T-helper 1 cell treated with Interleukin-12 subunit alpha and Interleukin-12 subunit beta and Interleukin-4 antibody, amounts not matched to agents 30 ng/mL and 1 ng/mL, for 36 hours (primary cell): ENCODE data around the gene ESAM. TPM values are rescaled to one million over a fixed set of nuclear protein-coding genes. Genes with fewer than 3 reads are reported as not detected.
"Not testable (repeated sequence)": the region's sequence is repeated elsewhere in the genome, so short reads cannot be mapped to it uniquely, and the experiment has no call there.

Experiments
- intact Hi-C: fragments of 100-400 bp; cut with micrococcal nuclease; formaldehyde crosslinking; loops from one replicate; pipeline ENCODE4 v1.15.1; 2024
- total RNA-seq: library from RNA; stranded (reverse); gene quantifications from 2 replicates; pipeline ENCODE4 v1.2.3, GENCODE V29; 2022

The ESAM gene
- total RNA-seq, 1 donor from 2014 or later: 0.47 TPM

- intact Hi-C loops: no loop called here
Measured at GRCh38 chr11:124778281-124778680, 16.2 kb upstream of the ESAM start.

- intact Hi-C loops: no loop called here
Measured at GRCh38 chr11:124776865-124777645, 15.0 kb upstream of the ESAM start.

- intact Hi-C loops: not testable (repeated sequence)
Measured at GRCh38 chr11:124770959-124771358, 8.9 kb upstream of the ESAM start.

GRCh38 chr11:124769806-124770774, 8.0 kb upstream of the ESAM start:
- intact Hi-C loops: no loop called here

GRCh38 chr11:124768914-124769313, 6.8 kb upstream of the ESAM start:
- intact Hi-C loops: no loop called here

GRCh38 chr11:124766156-124766555, 4.1 kb upstream of the ESAM start:
- intact Hi-C loops: no loop called here

GRCh38 chr11:124763156-124763947, 1.3 kb upstream of the ESAM start:
- intact Hi-C loops: loop anchor here (1.0 to 5.0 kb wide), 12 partner anchors 17 to 348 kb away; partner anchors contain the start of genes CCDC15, MSANTD2, SIAE and SPA17

- intact Hi-C loops: loop anchor here (1.0 to 5.0 kb wide), 12 partner anchors 16 to 349 kb away; partner anchors contain the start of genes CCDC15, MSANTD2, SIAE and SPA17
Measured at GRCh38 chr11:124762624-124763155, 600 bp upstream of the ESAM start.

- intact Hi-C loops: loop anchor here (2.0 to 5.0 kb wide), 3 partner anchors 115 to 191 kb away; partner anchors contain the start of genes CCDC15 and TBRG1
Measured at GRCh38 chr11:124761301-124762104, 587 bp downstream of the ESAM start.

- intact Hi-C loops: loop anchor here (5.0 kb wide), 1 partner anchor 191 kb away; the partner anchor contains the start of gene CCDC15
Measured at GRCh38 chr11:124760806-124761205, 1.3 kb downstream of the ESAM start.

GRCh38 chr11:124760205-124760652, 1.9 kb downstream of the ESAM start:
- intact Hi-C loops: loop anchor here (5.0 kb wide), 1 partner anchor 192 kb away; the partner anchor contains the start of gene CCDC15

GRCh38 chr11:124759266-124760204, 2.6 kb downstream of the ESAM start:
- intact Hi-C loops: loop anchor here (5.0 kb wide), 1 partner anchor 193 kb away; the partner anchor contains the start of gene CCDC15

- intact Hi-C loops: loop anchor here (1.0 kb wide), 2 partner anchors 12 to 79 kb away; no protein-coding TSS in a partner anchor
Measured at GRCh38 chr11:124758355-124759265, 3.5 kb downstream of the ESAM start.

- intact Hi-C loops: no loop called here
Measured at GRCh38 chr11:124757320-124757719, 4.8 kb downstream of the ESAM start.

- intact Hi-C loops: no loop called here
Measured at GRCh38 chr11:124756753-124757227, 5.3 kb downstream of the ESAM start.

GRCh38 chr11:124756033-124756752, 5.9 kb downstream of the ESAM start:
- intact Hi-C loops: no loop called here
